H9 (cell line): ENCODE results near the gene TEX55. TPM values are rescaled to one million over a fixed set of nuclear protein-coding genes. Genes with fewer than 3 reads are reported as not detected.
A peak's percentile ranks its signal among the peaks of the same experiment; 100 is the strongest.
"Not testable (repeated sequence)": the region's sequence is repeated elsewhere in the genome, so short reads cannot be mapped to it uniquely, and the experiment has no call there.

Source experiments
- DNase-seq: peaks from one replicate; pipeline ENCODE4 v3.0.0-alpha.2; 2017
- H2AFZ ChIP-seq: one replicate; pipeline ENCODE4 v1.6.1; 2013; ENCODE audit warnings: mild to moderate bottlenecking, low read length, control low read depth, moderate library complexity
- H2AK5ac ChIP-seq: 2 replicates; pipeline ENCODE4 v1.6.1; 2013; ENCODE audit warnings: low read length, control low read depth, mixed read lengths; ENCODE audit not compliant: insufficient read length
- H2BK120ac ChIP-seq: one replicate; pipeline ENCODE4 v1.6.1; 2013; ENCODE audit warnings: low read depth, mild to moderate bottlenecking, low read length, control low read depth, inconsistent platforms; ENCODE audit not compliant: poor library complexity, severe bottlenecking
- H2BK12ac ChIP-seq: 2 replicates; pipeline ENCODE4 v1.6.1; 2013; ENCODE audit warnings: low read length, control low read depth, mixed read lengths, low read depth; ENCODE audit not compliant: insufficient read length
- H2BK15ac ChIP-seq: 2 replicates; pipeline ENCODE4 v1.6.1; 2013; ENCODE audit warnings: low read depth, low read length, control low read depth
- H2BK20ac ChIP-seq: one replicate; pipeline ENCODE4 v1.6.1; 2013; ENCODE audit warnings: low read depth, mild to moderate bottlenecking, low read length, control low read depth, inconsistent platforms; ENCODE audit not compliant: poor library complexity, severe bottlenecking
- H2BK5ac ChIP-seq: 2 replicates; pipeline ENCODE4 v1.6.1; 2013; ENCODE audit warnings: low read length, control low read depth, mixed read lengths; ENCODE audit not compliant: insufficient read length
- H3K14ac ChIP-seq: 2 replicates; pipeline ENCODE4 v1.6.1; 2013; ENCODE audit warnings: low read length, control low read depth; ENCODE audit not compliant: insufficient read depth
- H3K18ac ChIP-seq: 2 replicates; pipeline ENCODE4 v1.6.1; 2013; ENCODE audit warnings: low read depth, mild to moderate bottlenecking, mixed read lengths, low read length, control low read depth; ENCODE audit not compliant: insufficient read length
- H3K23ac ChIP-seq: 2 replicates; pipeline ENCODE4 v1.6.1; 2013; ENCODE audit warnings: low read length, control low read depth, mixed read lengths, low read depth; ENCODE audit not compliant: insufficient read length
- H3K23me2 ChIP-seq: 2 replicates; pipeline ENCODE4 v1.6.1; 2013; ENCODE audit warnings: low read depth, mild to moderate bottlenecking, mixed read lengths, low read length, control low read depth; ENCODE audit not compliant: insufficient read length, poor library complexity, severe bottlenecking
- H3K27ac ChIP-seq: 2 replicates; pipeline ENCODE4 v1.5.1; 2013; ENCODE audit warnings: low read length, control low read depth, mixed read lengths, low read depth; ENCODE audit not compliant: insufficient read length
- H3K27me3 ChIP-seq: 2 replicates; pipeline ENCODE4 v1.6.1; 2013; ENCODE audit warnings: low read length, control low read depth, inconsistent platforms; ENCODE audit not compliant: insufficient read depth
- H3K4ac ChIP-seq: 2 replicates; pipeline ENCODE4 v1.6.1; 2013; ENCODE audit warnings: low read depth, mild to moderate bottlenecking, control low read depth, inconsistent platforms, low read length, moderate library complexity
- H3K4me1 ChIP-seq: 2 replicates; pipeline ENCODE4 v1.6.1; 2013; ENCODE audit warnings: low read length, control low read depth, inconsistent platforms; ENCODE audit not compliant: insufficient read depth
- H3K4me2 ChIP-seq: 2 replicates; pipeline ENCODE4 v1.6.1; 2013; ENCODE audit warnings: low read length, control low read depth, mixed read lengths; ENCODE audit not compliant: insufficient read length, insufficient read depth
- H3K56ac ChIP-seq: 2 replicates; pipeline ENCODE4 v1.6.1; 2013; ENCODE audit warnings: low read depth, mild to moderate bottlenecking, mixed read lengths, low read length, control low read depth; ENCODE audit not compliant: insufficient read length
- H3K79me1 ChIP-seq: 2 replicates; pipeline ENCODE4 v1.6.1; 2013; ENCODE audit warnings: low read depth, mild to moderate bottlenecking, moderate library complexity, low read length, control low read depth, inconsistent platforms; ENCODE audit not compliant: insufficient read depth, poor library complexity, severe bottlenecking
- H3K79me2 ChIP-seq: 2 replicates; pipeline ENCODE4 v1.6.1; 2013; ENCODE audit warnings: low read length, control low read depth, inconsistent platforms; ENCODE audit not compliant: insufficient read depth
- H3K9ac ChIP-seq: 2 replicates; pipeline ENCODE4 v1.6.1; 2013; ENCODE audit warnings: low read length, control low read depth, mixed read lengths; ENCODE audit not compliant: insufficient read length; ENCODE audit errors: extremely low read depth
- H3K9me3 ChIP-seq: one replicate; pipeline ENCODE4 v1.6.1; 2013; ENCODE audit warnings: low read depth, low read length, inconsistent platforms; ENCODE audit not compliant: control insufficient read depth
- H3T11ph ChIP-seq: one replicate; pipeline ENCODE4 v1.6.1; 2013; ENCODE audit warnings: mild to moderate bottlenecking, low read length, control low read depth, inconsistent platforms
- H4K20me1 ChIP-seq: one replicate; pipeline ENCODE4 v1.6.1; 2013; ENCODE audit not compliant: control insufficient read depth, insufficient read length, insufficient read depth
- H4K5ac ChIP-seq: 2 replicates; pipeline ENCODE4 v1.6.1; 2013; ENCODE audit warnings: low read depth, mild to moderate bottlenecking, mixed read lengths, low read length, control low read depth; ENCODE audit not compliant: insufficient read length
- H4K8ac ChIP-seq: replicated peaks from 2 replicates; pipeline ENCODE4 v1.6.1; 2013; ENCODE audit warnings: low read length, control low read depth, mixed read lengths, low read depth; ENCODE audit not compliant: insufficient read length
- H4K91ac ChIP-seq: 2 replicates; pipeline ENCODE4 v1.6.1; 2013; ENCODE audit warnings: low read depth, mild to moderate bottlenecking, moderate library complexity, mixed read lengths, low read length, control low read depth; ENCODE audit not compliant: insufficient read length
- H3K27ac Mint-ChIP-seq, 3 experiments: 2 replicates in 2 of 3; 3 replicates in 1 of 3; pipeline ENCODE4 v1.8.0; 2020 to 2021; ENCODE audit warnings: mixed read lengths in 3 of 3, mild to moderate bottlenecking in 1 of 3, moderate library complexity in 1 of 3
- H3K27me3 Mint-ChIP-seq: 2 replicates; pipeline ENCODE4 v1.8.0; 2021; ENCODE audit warnings: low read depth, mild to moderate bottlenecking, moderate library complexity, mixed read lengths
- H3K36me3 Mint-ChIP-seq, 3 experiments: 2 replicates in 2 of 3; 3 replicates in 1 of 3; pipeline ENCODE4 v1.8.0; 2020 to 2021; ENCODE audit warnings: low read depth in 3 of 3, mixed read lengths in 3 of 3; ENCODE audit not compliant: insufficient read depth in 1 of 3
- H3K4me1 Mint-ChIP-seq, 2 experiments: 2 replicates each; pipeline ENCODE4 v1.8.0; 2020; ENCODE audit warnings: mixed read lengths in 2 of 2
- H3K4me3 Mint-ChIP-seq, 2 experiments: 2 replicates in 1 of 2; 3 replicates in 1 of 2; pipeline ENCODE4 v1.8.0; 2020 to 2021; ENCODE audit warnings: mild to moderate bottlenecking in 2 of 2, mixed read lengths in 2 of 2, moderate library complexity in 1 of 2
- H3K9me3 Mint-ChIP-seq, 2 experiments: 2 replicates in 1 of 2; 3 replicates in 1 of 2; pipeline ENCODE4 v1.8.0; 2020; ENCODE audit warnings: mild to moderate bottlenecking in 2 of 2, mixed read lengths in 2 of 2, moderate library complexity in 1 of 2
- WGBS: extraction: QIAGEN DNeasy Blood & Tissue Kit; methylation state at CpG from one replicate; pipeline ENCODE4 v1.1.7; 2013; ENCODE audit warnings: missing lambda C conversion rate, low lambda C conversion rate, mixed read lengths; ENCODE audit not compliant: insufficient read length; ENCODE audit errors: extremely low coverage; 5-methylcytosine and 5-hydroxymethylcytosine counted together
- total RNA-seq: library from RNA; stranded (reverse); gene quantifications from 2 replicates; pipeline ENCODE4 v1.2.1, GENCODE V29; 2021
- TF ChIP-seq, protein P1 (sequence below): fragments of 200-600 bp; sonication (generic); conservative IDR thresholded peaks from 3 replicates; pipeline ENCODE4 v1.8.0; 2021; ENCODE audit warnings: antibody characterized with exemption, mild to moderate bottlenecking

TEX55 gene
- total RNA-seq, 1 experiment from 2014 or later: not detected

DNA sequence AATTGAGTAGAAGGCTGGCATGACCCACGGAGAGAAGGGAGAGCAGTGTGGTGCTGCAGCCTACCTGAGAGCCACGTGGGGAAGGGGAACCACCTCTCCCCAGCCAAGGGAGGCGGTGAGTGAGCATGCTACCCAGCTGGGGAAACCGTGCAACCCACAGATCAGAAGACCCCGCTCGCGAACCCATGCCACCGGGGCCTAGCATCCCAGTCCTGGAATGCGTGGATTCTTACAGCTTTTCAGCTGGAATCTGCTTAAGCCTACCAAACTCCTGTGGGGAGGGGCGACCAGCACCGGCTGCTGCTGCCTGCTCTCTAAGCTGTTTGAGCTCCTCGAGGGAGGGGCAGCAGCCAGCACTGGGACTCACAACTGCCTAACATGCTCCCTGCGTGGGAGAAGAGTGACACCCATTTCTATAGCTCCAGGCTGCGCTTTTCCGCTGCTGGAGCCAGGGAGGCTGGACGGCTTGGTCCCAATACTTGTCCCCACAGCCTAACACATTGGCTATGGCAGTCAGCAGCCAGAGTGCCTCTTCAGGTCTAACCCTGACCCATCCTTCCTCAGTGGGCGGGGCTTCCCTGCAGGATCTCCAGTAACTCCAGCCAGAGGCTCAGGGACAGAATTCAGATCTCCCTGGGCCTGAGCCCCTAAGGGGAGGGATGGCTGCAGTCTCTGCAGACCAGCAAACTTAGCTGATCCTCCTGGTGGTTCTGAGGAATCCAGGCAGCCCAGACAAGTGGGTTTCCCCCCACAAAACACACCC, 20.0 kb upstream of the TEX55 start:
- H3T11ph ChIP-seq: no peak overlapping the region
- H3K18ac ChIP-seq: peak overlapping the region; percentile 38
- H4K8ac ChIP-seq: no peak overlapping the region
- no peak overlapping the region for H2AFZ ChIP-seq
- no peak overlapping the region for H2BK20ac ChIP-seq
- H2BK12ac ChIP-seq: no peak overlapping the region
- peak; percentile 54 for DNase-seq
- H3K9me3 Mint-ChIP-seq: peaks cover 5 to 10% of the 10 kb centered on the region in 2 experiments
- H3K27me3 Mint-ChIP-seq: no peaks in the 10 kb centered on the region
- H3K23me2 ChIP-seq: no peaks in the 10 kb centered on the region
- no peaks in the 10 kb centered on the region for H3K9me3 ChIP-seq
- peaks cover 2% of the 10 kb centered on the region; the same call in 1 of the 2 replicates for H3K4me1 ChIP-seq
- H3K4ac ChIP-seq: no peak overlapping the region
- no peak overlapping the region for H3K9ac ChIP-seq
- no CpG with 5 or more reads among the region's 17 CpGs for WGBS
- H3K79me1 ChIP-seq: no peaks in the 10 kb centered on the region
- no peak overlapping the region for H3K14ac ChIP-seq
- H4K5ac ChIP-seq: no peak overlapping the region
- H4K91ac ChIP-seq: no peak overlapping the region
- no peak overlapping the region for H2BK5ac ChIP-seq
- H3K79me2 ChIP-seq: no peaks in the 10 kb centered on the region
- H3K23ac ChIP-seq: no peak overlapping the region
- H3K4me1 Mint-ChIP-seq: peaks cover 15 to 32% of the 10 kb centered on the region in 2 experiments
- H3K27ac ChIP-seq: no peak overlapping the region
- no peak overlapping the region for H2BK15ac ChIP-seq
- peaks cover 3 to 10% (median 7%) of the 10 kb centered on the region in 3 experiments; a peak in 5 of 7 replicates for H3K36me3 Mint-ChIP-seq
- H3K27ac Mint-ChIP-seq: no peak overlapping the region
- TF ChIP-seq, protein P1, sequence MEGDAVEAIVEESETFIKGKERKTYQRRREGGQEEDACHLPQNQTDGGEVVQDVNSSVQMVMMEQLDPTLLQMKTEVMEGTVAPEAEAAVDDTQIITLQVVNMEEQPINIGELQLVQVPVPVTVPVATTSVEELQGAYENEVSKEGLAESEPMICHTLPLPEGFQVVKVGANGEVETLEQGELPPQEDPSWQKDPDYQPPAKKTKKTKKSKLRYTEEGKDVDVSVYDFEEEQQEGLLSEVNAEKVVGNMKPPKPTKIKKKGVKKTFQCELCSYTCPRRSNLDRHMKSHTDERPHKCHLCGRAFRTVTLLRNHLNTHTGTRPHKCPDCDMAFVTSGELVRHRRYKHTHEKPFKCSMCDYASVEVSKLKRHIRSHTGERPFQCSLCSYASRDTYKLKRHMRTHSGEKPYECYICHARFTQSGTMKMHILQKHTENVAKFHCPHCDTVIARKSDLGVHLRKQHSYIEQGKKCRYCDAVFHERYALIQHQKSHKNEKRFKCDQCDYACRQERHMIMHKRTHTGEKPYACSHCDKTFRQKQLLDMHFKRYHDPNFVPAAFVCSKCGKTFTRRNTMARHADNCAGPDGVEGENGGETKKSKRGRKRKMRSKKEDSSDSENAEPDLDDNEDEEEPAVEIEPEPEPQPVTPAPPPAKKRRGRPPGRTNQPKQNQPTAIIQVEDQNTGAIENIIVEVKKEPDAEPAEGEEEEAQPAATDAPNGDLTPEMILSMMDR: no peak
- no peak overlapping the region for H3K4me3 Mint-ChIP-seq
- H3K56ac ChIP-seq: no peak overlapping the region
- no peaks in the 10 kb centered on the region for H4K20me1 ChIP-seq
- H2BK120ac ChIP-seq: no peak overlapping the region
- no peak overlapping the region for H2AK5ac ChIP-seq
- no peak overlapping the region for H3K4me2 ChIP-seq
- no peaks in the 10 kb centered on the region for H3K27me3 ChIP-seq

DNA sequence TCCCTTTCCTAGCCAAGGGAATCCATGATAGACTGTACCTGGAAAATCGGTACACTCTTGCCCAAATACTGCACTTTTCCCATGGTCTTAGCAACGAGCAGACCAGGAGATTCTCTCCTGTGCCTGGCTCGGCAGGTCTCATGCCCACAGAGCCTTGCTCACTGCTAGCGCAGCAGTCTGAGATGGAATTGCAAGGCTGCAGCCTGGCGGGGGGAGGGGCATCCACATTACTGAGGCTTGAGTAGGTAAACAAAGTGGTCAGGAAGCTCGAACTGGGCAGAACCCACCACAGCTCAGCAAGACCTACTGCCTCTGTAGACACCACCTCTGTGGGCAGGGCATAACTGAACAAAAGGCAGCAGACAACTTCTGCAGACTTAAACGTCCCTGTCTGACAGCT, 15.7 kb upstream of the TEX55 start:
- not testable (repeated sequence) for H3K36me3 Mint-ChIP-seq, H3K14ac ChIP-seq, H3K4me3 Mint-ChIP-seq, H3T11ph ChIP-seq, H3K4me2 ChIP-seq, H3K79me1 ChIP-seq, H3K27me3 Mint-ChIP-seq, H4K20me1 ChIP-seq, H3K79me2 ChIP-seq, H3K4me1 ChIP-seq, H2BK12ac ChIP-seq, H2BK20ac ChIP-seq, H3K18ac ChIP-seq, H2BK5ac ChIP-seq, H3K56ac ChIP-seq, H2AFZ ChIP-seq, DNase-seq, H3K9me3 ChIP-seq, H3K4ac ChIP-seq, H3K9me3 Mint-ChIP-seq, H3K23me2 ChIP-seq, H4K5ac ChIP-seq, H2BK120ac ChIP-seq, H2BK15ac ChIP-seq, H4K8ac ChIP-seq, H3K9ac ChIP-seq, H2AK5ac ChIP-seq, H3K27me3 ChIP-seq, H3K23ac ChIP-seq, H4K91ac ChIP-seq, H3K27ac ChIP-seq
- no CpG with 5 or more reads among the region's 7 CpGs for WGBS
- Mint-ChIP-seq H3K4me1 (peaks cover 3 to 20% of the 10 kb centered on the region in 2 experiments; a peak in 3 of 4 replicates), H3K27ac (peak overlapping the region in 1 of 3 experiments; percentile 17; a peak in 1 of 7 replicates)
